Myocyte (in vitro differentiated cells): Measurements from ENCODE around the gene KLHDC8B. TPM values are rescaled to one million over a fixed set of nuclear protein-coding genes. Genes with fewer than 3 reads are reported as not detected.
"Not testable (repeated sequence)": the region's sequence is repeated elsewhere in the genome, so short reads cannot be mapped to it uniquely, and the experiment has no call there.

Source experiments
- DNase-seq: peaks from one replicate; pipeline ENCODE4 v3.0.0-alpha.2; 2012; ENCODE audit warnings: low read depth
- total RNA-seq: library from RNA; depleted of rRNA; stranded (reverse); fragments of >200 nt; gene quantifications from 2 replicates; pipeline ENCODE4 v1.2.3, GENCODE V29; 2014

The KLHDC8B gene
- total RNA-seq, 1 donor from 2014 or later, result 28.7 TPM

DNA sequence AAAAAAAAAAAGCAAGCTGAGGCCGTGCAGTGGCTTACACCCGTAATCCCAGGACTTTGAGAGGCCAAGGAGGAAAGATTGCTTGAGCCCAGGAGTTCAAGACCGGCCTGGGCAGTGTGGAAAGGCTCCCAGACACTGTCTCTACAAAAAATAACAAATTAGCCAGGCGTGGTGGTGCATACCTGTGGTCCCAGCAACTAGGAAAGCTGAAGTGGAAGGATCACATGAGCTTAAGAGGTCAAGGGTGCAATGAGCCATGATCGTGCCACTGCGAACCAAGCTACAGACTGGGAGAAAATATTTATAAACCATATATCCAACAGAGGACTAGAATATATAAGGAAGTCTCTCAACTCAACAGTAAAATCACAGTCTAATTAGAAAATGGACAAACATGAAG is 10.0 kb downstream of the KLHDC8B start:
- DNase-seq, result no peak

DNA sequence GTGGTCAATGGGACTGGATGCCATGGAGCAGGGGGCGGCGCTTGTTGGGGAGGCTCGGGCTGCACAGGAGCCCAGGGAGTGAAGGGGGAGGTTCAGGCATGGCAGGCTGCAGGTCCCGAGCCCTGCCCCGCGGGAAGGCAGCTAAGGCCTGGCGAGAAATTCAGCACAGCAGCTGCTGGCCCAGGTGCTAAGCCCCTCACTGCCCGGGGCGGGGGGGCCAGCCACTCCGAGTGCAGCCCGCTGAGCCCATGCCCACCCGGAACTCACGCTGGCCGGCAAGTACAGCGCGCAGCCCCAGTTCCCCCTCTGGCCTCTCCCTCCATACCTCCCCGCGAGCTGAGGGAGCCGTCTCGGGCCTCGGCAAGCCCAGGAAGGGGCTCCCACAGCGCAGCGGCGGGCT is 11.3 kb downstream of the KLHDC8B start:
- DNase-seq, result no peak

DNA sequence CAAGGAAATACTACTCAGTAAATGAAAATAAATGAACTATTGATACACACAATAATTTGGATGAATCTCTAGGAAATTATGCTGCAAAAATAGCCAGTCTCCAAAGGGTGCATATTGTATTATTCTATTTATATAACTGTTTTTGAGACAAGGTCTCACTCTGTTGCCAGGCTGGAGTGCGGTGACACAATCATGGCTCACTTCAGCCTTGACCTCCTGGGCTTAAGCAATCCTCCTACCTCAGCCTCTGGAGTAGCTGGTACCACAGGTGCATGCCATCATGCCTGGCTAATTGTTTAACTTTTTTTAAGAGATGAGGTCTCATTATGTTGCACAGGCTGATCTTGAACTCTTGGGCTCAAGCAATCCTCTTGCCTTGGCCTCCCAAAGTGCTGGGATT is 12.5 kb downstream of the KLHDC8B start:
- no peak for DNase-seq

DNA sequence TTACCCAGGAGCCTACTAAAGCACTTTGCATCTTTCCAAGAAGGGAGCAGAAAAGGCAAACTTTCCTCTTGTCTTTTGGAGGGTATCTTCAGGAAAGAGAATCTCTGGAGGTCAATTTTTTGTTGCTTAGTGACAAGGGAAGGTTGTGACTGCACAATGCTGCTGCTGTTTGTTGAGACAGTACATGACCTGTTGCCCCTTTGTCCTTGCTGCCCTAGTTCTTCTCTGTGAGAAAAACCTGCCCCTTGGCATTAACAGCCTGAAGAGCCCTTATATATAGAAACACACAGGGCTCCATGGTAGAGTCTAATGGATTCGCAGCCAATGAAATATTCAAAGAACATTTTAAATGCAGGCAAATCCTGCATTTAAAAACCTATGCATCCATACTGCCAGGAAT is 20.3 kb downstream of the KLHDC8B start:
- DNase-seq, result no peak

DNA sequence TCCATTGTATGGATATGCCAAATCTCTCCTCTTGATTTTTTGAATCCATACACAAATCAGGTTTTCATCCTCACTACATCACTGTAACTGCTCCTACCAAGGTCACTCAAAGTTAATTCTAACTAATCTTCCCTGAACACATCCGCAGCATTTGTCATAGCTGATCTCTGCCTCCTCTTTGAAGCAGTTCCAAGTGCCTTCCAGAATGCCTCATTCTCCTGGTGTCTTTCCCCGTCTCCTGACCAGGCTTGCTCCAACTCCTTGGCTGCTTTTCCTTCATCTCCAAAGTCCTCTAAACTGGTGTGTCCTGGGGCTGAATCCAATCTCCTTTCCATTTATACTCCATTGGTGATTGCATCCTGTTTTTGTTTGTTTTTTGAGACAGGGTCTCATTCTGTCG is 26.8 kb downstream of the KLHDC8B start:
- DNase-seq, result no peak

DNA sequence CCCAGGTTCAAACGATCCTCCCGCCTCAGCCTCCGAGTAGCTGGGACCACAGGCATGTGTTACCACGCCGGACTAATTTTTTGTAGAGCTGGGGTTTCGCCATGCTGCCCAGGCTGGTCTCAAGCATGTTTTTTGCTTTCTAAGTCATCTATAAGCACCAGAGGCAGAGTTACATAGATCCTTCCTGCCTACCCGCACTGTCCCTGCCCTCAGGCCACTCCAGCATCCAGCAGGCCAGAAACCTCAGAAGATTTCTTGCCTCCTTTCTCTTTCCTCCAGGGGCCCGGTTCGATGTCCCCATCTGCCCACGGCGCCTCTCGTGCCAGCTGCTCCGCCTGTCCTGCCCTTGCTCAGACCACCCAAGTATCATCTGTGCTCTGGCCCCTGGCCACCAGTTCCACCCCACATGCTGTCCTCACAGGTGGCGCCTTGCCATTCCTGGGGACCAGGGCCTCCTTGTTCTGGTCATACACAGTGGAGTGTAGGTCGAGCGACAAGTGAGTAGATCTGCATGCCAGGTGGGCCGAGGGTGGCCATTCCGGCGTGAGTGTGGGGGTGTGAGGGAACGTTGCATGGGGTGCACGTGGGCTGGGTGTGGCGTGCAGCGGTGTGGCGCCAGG is 27.3 kb downstream of the KLHDC8B start:
- DNase-seq, result no peak

DNA sequence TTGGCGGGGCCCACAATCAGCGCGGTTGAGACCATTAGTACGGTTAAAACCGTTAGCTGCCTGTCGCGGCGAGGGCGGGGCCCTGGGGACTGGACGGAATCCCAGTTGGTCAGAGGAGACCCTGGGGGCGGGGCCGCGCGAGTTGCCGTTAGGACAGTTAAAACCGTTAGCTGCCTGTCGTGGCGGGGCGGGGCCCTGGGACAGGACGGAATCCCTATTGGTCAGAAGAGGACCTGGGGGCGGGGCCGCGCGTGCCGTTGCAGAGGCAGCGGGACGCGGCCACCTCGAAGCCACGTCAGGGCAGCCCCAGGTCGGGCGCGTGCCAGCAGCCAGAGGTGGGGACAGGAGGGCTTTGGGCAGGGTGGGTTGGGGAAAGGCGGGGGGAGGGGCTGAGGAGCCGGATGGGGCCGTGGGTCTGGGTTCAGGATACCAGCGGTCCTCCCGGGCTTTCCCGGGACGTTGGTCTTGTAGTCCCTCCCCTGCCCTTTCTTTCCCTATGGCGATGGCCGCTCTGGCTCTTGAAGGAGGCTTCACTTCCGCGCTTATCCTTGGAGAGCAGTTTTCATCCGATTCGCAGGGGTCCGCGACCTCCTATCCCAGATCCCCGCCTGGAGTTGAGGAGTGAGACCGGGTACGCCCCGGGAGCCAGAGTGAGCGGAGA is 28.0 kb downstream of the KLHDC8B start:
- peak; percentile 91 for DNase-seq

DNA sequence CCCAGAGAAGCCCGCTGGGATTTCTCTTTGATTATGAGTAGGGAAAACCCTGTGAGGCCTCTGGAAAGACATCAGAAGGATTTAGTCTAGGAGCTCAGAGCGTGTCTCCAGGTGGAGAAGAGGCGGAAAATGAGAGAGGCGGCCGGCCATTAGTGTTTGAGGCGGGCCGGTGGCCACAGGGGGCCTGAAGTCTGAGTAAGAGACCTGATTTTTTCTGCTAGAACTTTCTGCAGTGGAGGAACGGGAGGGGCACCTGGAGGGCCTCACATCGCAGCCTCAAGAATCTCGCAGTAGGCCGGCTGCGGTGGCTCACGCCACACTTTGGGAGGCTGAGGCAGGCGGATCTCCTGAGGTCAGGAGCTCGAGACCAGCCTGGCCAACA is 28.5 kb downstream of the KLHDC8B start:
- DNase-seq, result no peak

DNA sequence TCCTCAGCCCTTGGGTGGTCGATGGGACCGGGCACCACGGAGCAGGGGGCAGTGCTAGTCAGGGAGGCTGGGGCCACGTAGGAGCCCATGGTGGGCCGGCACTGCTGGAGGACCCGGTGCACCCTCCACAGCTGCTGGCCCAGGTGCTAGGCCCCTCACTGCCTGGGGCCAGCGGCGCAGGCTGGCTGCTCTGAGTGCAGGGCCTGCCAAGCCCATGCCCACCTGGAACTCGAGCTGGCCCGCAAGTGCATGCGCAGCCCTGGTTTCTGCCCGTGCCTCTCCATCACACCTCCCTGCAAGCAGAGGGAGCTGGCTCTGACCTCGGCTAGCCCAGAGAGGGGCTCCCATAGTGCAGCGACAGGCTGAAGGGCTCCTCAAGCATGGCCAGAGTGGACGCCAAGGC is 42.1 kb downstream of the KLHDC8B start:
- no peak for DNase-seq

DNA sequence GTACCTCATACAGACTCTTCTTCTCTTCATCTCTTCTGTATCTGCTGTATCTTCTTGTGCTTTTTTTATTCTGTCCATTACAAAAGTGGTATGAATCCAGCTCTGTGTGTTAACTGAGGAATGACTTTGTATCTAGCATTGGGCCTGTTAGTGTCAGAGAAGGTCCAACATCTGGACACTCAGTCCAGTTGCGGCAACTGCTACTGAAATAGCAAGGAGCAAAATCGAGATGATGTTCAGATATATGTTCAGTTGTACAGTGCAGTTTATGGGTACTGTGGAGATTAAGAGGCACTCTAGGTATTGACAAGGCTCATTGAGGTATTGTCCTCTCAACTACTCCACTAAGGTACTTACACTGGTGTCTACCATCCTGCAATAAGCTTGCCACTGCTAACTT is 42.6 kb downstream of the KLHDC8B start:
- no peak for DNase-seq

DNA sequence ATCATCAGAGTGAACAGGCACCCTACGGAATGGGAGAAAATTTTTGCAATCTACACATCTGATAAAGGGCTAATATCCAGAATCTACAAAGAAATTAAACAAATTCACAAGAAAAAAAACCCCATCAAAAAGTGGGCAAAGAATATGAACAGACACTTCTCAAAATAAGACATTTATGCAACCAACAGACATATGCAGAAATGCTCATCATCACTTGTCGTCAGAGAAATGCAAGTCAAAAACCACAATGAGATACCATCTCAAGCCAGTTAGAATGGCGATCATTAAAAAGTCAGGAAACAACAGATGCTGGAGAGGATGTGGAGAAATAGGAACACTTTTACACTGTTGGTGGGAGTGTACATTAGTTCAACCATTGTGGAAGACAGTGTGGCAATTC is 45.3 kb downstream of the KLHDC8B start:
- not testable (repeated sequence) for DNase-seq

DNA sequence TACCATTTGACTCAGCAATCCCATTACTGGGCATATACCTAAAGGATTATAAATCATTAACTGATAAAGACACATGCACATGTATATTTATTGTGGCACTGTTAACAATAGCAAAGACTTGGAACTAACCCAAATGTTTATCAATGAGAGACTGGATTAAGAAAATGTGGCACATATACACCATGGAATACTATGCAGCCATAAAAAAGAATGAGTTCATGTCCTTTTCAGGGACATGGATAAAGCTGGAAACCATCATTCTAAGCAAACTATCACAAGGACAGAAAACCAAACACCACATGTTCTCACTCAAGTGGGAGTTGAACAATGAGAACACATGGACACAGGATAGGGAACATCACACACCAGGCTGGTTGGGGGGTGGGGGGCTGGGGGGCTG is 45.7 kb downstream of the KLHDC8B start:
- not testable (repeated sequence) for DNase-seq

DNA sequence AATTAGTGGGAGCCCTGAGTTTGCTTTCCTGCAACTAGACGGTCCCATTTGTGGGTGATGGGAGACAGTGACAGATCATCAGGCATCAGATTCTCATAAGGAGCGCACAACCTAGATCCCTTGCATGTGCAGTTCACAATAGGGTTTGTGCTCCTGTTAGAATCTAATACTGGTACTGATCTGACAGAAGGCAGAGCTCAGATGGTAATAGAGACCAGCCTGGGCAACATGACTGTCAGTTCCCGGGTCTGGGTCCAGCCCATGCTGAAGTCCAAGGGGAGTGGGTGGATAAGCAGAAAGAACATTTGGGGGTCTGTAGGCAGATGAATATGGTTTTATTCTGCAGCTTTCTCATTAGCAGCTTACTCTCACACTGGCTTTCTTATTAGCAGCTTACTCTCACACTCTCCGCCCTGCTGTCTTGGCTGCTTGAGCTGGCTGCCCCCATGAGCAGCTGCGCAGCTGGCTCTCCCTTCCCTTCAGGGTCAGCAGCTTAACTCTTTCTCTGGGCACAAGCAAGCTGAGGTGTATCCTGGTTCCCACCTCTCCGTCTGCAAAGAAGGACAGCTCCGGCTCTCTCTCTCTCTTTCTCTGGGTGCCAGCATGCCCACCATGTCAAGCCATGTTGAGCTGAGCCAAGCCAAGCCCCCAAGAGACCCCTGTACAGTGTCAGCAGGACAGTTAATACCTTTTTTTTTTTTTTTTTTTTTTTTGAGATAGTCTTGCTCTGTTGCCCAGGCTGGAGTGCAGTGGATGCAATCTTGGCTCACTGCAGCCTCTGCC is 46.5 kb downstream of the KLHDC8B start:
- DNase-seq, result peak; percentile 56

DNA sequence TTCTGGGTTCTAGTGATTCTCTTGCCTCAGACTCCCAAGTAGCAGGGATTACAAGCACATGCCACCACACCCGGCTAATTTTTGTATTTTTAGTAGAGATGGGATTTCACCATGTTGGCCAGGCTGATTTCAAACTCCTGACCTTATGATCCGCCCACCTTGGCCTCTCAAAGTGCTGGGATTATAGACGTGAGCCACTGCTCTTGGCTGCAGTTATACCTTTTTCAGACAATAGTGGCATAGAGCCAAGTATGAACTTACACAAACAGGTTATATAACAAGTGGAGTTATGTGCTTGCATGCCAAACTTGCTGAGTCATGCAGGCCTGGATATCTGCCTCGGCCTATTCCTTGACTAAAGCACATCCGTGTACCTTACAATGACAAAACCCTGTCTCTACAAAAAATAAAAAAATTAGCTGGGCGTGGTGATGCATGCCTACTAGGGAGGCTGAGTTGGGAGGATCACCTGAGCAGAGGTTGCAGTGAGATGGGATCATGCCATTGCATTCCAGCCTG is 47.1 kb downstream of the KLHDC8B start:
- peak; percentile 77 for DNase-seq

DNA sequence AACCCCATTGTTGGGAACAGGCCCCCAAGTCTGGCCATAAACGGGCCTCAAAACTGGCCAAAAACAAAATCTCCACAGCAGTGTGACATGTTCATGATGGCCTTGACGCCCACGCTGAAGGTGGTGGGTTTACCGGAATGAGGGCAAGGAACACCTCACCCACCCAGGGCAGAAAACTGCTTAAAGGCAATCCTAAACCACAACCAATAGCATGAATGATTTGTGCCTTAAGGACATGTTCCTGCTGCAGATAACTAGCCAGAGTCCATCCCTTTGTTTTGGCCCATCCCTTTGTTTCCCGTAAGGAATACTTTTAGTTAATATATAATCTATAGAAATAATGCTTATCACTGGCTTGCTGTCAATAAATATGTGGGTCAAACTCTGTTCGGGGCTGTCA is 47.7 kb downstream of the KLHDC8B start:
- no peak for DNase-seq

DNA sequence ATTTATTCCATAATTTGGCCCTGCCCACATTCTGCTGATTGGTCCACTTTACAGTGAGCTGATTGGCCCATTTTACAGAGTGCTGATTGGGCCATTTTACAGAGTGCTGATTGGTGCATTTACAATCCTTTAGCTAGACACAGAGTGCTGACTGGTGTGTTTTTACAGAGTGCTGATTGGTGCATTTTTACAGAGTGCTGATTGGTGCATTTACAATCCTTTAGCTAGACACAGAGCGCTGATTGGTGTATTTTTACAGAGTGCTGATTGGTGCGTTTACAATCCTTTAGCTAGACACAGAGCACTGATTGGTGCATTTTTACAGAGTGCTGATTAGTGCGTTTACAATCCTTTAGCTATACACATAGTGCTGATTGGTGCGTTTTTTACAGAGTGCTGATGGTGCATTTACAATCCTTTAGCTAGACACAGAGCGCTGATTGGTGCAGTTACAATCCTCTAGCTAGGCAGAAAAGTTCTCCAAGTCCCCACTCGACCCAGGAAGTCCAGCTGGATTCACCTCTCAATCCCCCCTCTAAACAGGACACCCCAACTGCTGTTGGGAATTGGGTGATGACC is 49.7 kb downstream of the KLHDC8B start:
- not testable (repeated sequence) for DNase-seq

DNA sequence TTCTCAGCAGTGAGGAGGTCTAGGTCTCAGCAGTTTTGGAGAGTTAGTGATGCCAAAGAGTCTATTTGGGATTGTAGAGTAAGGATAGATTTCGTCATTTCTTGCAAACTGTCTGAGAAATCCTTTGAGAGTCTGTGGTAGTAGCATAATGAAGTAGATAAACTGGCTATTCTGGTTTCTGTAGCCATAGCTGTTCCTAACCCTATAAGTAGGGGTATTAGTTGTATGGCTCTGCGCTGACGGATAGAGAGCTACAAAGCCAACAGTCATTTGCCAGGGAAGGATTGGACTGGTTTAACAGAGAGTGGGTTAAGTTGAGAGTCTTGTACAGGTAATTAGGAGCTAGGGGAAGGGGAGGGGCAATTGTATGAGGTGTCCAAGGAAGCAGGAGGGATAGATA is 50.6 kb downstream of the KLHDC8B start:
- DNase-seq, result no peak

Other genes starting within 250 kb of the KLHDC8B start
- 32.8 and 35.9 TPM in 2 replicates for gene P4HTM, start 181.4 kb upstream of the KLHDC8B start, total RNA-seq
- 86.8 and 95.5 TPM in 2 replicates for gene WDR6, start 164.2 kb upstream of the KLHDC8B start, total RNA-seq
- gene DALRD3, start 153.0 kb upstream of the KLHDC8B start, total RNA-seq, result 35.8 and 42.8 TPM in 2 replicates
- gene NDUFAF3, start 149.5 kb upstream of the KLHDC8B start, total RNA-seq, result 136 and 185 TPM in 2 replicates
- gene IMPDH2, start 142.2 kb upstream of the KLHDC8B start, total RNA-seq, result 242 and 275 TPM in 2 replicates
- 57.4 and 73.0 TPM in 2 replicates for gene QRICH1, start 77.5 kb upstream of the KLHDC8B start, total RNA-seq
- 131 and 190 TPM in 2 replicates for gene QARS1, start 66.8 kb upstream of the KLHDC8B start, total RNA-seq
- gene USP19, start 50.8 kb upstream of the KLHDC8B start, total RNA-seq, result 66.1 and 74.5 TPM in 2 replicates
- gene LAMB2, start 38.5 kb upstream of the KLHDC8B start, total RNA-seq, result 632 and 641 TPM in 2 replicates
- 34.3 and 35.0 TPM in 2 replicates for gene CCDC71, start 5.3 kb upstream of the KLHDC8B start, total RNA-seq
- gene C3orf62, start 105.6 kb downstream of the KLHDC8B start, total RNA-seq, result 1.4 and 1.6 TPM in 2 replicates
- gene USP4, start 168.5 kb downstream of the KLHDC8B start, total RNA-seq, result 9.9 and 11.8 TPM in 2 replicates
- 109 and 116 TPM in 2 replicates for gene GPX1, start 186.8 kb downstream of the KLHDC8B start, total RNA-seq
- 663 and 808 TPM in 2 replicates for gene RHOA, start 240.4 kb downstream of the KLHDC8B start, total RNA-seq
- gene TCTA, start 240.8 kb downstream of the KLHDC8B start, total RNA-seq, result 30.0 and 37.2 TPM in 2 replicates